Posterior vena cava (tissue), 2 donors: ENCODE results near the gene TFCP2L1. TPM values are rescaled to one million over a fixed set of nuclear protein-coding genes. Genes with fewer than 3 reads are reported as not detected.
"Not testable (repeated sequence)": the region's sequence is repeated elsewhere in the genome, so short reads cannot be mapped to it uniquely, and the experiment has no call there.

Experiments used
- DNase-seq: peaks from one replicate; pipeline ENCODE4 v3.0.0-alpha.2; 2020; ENCODE audit warnings: low spot score
- intact Hi-C, 2 donors: fragments of 100-400 bp; cut with DNase I; formaldehyde crosslinking; loops; one replicate each; pipeline versions ENCODE4 v1.14.1 to v1.14.2; 2022 to 2023
- long read RNA-seq, 2 donors: library from polyadenylated mRNA; unstranded; transcript quantifications; one replicate each; pipeline ENCODE4 v2.0.0, GENCODE V29; 2020 to 2021
- total RNA-seq, 2 donors: library from RNA; stranded (reverse); fragmentation: NEBNext Ultra II Directional; extraction: Animal tissue kit (Norgen Biotek cat#: 25700); gene quantifications; one replicate each; pipeline ENCODE4 v1.2.1, GENCODE V29; 2021
- donor health status: DM: yes; HTN: yes; CAD: no.
- donor health status: DM: yes; HTN: yes; CAD: no.

Gene TFCP2L1, protein sequence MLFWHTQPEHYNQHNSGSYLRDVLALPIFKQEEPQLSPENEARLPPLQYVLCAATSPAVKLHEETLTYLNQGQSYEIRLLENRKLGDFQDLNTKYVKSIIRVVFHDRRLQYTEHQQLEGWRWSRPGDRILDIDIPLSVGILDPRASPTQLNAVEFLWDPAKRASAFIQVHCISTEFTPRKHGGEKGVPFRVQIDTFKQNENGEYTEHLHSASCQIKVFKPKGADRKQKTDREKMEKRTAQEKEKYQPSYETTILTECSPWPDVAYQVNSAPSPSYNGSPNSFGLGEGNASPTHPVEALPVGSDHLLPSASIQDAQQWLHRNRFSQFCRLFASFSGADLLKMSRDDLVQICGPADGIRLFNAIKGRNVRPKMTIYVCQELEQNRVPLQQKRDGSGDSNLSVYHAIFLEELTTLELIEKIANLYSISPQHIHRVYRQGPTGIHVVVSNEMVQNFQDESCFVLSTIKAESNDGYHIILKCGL
- total RNA-seq = 1 to 10 TPM in 1 of 2 donors, under 1 TPM in 1; 0.29 to 2.3 TPM
- long read RNA-seq, donor 1, partial matches to known transcripts = 0 of 1 reads
- long read RNA-seq, donor 1, other reads (novel, unspliced or antisense) = 1 of 1 reads
- long read RNA-seq, donor 2 = 0 reads

DNA sequence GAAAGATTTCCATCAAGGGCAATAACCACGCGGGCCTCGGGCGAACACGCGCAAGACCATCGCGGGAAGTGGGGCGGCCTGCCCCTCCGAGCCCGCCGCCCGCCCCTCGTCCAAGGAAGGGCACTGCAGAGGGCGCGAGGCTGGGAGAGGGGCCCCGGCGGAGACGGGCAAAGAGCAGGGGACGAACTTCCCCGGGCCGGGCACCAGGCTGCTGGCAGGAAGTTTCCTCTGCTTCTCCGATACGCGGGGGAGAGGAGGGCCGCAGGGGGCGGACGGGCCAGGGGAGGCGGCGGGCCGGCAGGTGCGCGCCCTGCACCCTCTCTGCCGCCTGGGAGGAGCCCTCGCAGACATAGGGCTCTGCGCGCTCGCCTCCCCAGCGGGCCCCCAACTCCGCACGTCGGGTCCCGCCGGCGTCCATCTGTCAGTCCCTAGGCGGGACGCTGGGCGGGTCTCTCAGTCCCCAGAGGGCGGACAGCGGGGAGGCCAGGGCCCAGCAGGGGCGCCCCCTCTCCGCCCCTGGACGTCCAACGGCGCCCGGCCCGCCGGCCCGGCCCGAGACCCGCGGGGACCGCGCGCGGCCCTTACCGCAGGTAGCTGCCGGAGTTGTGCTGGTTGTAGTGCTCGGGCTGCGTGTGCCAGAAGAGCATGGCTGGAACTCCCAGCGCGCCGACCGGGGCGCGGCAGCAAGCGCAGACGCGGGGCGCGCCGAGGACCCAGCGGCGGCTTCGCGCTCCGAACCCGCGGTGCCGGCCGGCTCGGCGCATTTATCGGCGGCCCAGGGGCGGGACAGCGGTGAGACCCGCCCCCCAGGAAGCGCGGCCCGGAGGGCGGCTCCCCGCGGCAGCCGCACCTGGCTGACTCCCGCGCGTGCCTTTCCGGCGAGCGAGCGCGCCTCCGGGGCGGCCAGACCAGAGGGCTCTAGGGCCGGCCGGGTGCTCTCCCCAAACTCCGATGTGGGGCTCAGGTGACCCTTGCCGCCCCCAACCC lies at the start of gene TFCP2L1:
Gene TFCP2L1 (minus strand): TSS at position 740 of the 987 bp plus-strand sequence. CDS start 93 bp downstream, at position 647.
- intact Hi-C loops = no loop called here
- no peak for DNase-seq

DNA sequence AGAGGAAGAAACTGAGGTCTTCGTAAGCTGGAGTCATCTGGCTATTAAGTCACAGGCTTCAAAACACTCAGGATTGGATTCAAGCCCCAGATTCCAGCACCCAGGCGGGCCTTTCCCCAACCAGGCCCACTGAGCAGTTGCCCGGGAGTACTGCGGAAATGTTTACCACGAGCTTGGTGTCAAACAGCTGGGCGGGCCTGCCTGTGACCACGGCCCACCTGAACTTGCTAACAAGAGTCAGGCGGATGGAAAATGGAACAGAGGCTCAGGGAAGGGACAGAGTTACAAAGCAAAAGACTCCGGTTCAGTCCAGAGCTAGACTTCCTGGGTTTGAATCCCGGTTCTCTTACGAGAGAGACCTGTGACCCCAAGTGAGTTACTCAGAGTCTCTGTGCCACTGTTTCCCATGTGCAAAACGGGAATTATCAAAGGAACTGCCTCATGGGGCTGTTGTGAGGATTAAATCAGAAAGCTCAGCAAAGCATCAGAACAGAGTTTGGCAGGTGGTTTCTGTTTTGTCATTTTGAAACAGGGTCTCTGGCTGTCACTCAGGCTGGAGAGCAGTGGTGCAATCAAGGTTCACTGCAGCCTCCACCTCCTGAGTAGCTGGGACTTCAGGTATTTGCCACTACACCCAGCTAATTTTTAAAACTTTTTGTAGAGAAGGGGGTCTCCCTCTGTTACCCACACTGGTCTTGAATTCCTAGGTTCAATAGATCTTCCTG lies 49.0 kb upstream of the TFCP2L1 start:
- no peak for DNase-seq
- intact Hi-C loops = loop anchor here in 1 of 2 donors (10.0 kb wide), 1 partner anchor 239 kb away; no protein-coding TSS in a partner anchor

DNA sequence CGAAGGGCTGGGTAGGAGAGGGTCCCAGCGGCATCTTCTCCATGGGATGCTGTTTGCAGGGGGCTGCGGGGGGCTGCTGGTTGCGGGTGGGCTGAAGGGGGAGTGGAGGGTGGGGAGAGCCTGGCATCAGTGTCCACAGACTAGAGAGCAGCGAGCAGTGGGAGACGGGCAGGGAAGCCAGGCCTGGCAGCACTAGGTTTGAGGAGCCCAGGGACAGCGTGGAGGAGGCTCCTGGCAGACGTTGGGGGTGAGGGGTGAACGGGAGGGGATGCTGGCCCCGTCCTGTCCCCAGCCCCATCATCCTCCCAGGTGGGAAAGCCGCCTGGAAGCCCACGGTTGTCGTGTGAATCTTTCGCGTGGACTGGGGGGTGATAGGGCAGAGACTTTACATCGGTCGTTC lies 48.2 kb upstream of the TFCP2L1 start:
- DNase-seq = no peak
- intact Hi-C loops = loop anchor here in 1 of 2 donors (10.0 kb wide), 1 partner anchor 238 kb away; no protein-coding TSS in a partner anchor

DNA sequence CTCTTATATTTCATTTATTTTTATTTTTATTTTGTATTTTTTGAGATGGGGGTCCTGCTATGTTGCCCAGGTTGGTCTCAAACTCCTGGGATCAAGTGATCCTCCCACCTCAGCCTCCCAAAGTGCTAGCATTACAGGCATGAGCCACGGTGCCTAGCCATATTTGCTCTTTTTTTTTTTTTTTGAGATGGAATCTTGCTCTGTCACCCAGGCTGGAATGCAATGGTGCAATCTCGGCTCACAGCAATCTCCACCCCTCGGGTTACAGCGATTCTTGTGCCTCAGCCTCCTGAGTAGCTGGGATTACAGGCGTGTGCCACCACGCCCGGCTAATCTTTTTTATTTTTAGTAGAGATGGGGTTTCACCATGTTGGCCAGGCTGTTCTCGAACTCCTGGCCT lies 46.3 kb upstream of the TFCP2L1 start:
- intact Hi-C loops = loop anchor here in 1 of 2 donors (10.0 kb wide), 1 partner anchor 237 kb away; no protein-coding TSS in a partner anchor
- DNase-seq = not testable (repeated sequence)

DNA sequence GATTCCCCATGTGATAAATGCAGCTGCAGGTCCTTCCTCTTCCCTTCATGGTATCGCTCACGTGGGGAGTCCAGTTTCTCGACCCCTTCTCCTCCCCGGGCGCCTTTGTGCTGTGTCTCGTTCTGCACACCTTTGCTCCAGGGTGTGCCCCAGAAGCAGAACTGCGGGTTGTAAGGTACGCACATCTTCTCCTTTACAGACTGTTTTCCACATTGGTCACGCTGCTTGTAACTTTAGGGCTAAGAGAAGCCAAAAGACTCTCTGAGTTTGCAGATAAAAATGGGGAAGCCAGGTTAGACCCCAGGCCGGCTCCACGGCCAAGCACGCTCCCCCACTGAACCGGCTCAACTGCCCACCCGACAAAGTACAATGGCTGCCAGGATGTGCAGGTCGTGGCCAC lies 45.9 kb upstream of the TFCP2L1 start:
- intact Hi-C loops = loop anchor here in 1 of 2 donors (10.0 kb wide), 1 partner anchor 236 kb away; no protein-coding TSS in a partner anchor
- DNase-seq = no peak

DNA sequence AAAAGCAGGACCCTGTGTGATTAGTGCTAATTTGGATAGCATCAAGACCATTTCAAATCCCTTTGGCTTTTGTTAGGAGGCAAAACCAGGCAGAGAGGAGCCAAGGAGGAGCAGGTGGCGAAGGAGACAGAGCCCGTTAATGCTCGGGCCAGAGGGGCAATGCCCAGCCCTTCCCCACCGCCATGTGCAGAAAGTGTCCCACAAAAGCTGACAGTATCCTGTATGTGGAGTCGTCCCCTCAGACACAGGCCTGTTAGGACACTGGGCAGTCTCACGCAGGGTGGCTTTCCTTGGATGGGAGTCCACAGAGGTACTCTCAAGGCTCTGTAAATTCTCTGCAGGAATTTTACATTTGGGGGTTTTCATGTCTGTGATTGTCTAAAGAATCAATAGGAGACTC lies 44.8 kb upstream of the TFCP2L1 start:
- intact Hi-C loops = loop anchor here (10.0 kb wide), 2 partner anchors 225 to 235 kb away; no protein-coding TSS in a partner anchor
- DNase-seq = no peak

DNA sequence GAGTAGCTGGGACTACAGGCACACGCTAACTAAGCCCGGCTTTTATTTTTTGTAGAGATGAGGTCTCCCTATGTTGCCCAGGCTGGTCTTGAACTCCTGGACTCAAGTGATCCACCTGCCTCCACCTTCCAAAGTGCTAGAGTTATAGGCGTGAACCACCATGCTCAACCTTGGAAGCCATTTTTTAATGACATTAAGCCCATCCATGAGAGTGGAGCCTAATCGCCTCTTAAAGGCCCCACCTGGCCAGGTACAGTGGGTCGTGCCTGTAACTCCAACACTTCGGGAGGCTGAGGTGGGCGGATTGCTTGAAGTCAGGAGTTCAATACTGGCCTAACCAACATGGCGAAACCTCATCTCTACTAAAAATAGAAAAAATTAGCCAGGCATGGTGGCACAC lies 41.6 kb upstream of the TFCP2L1 start:
- intact Hi-C loops = loop anchor here in 1 of 2 donors (10.0 kb wide), 1 partner anchor 222 kb away; no protein-coding TSS in a partner anchor
- no peak for DNase-seq

DNA sequence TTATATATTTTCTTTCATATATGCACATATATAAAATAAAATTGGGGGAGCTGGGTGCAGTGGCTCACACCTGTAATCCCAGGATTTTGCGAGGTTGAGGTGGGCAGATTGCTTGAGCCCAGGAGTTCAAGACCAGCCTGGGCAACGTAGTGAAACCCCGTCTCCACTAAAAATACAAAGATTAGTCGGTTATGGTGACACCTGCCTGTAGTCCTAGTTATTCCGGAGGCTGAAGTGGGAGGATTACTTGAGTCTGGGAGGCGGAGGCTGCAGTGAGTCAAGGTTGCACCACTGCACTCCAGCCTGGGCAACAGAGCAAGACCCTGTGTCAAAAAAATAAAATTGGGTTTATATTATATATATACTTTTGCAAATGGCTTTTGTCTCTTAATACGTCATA lies 39.6 kb upstream of the TFCP2L1 start:
- intact Hi-C loops = loop anchor here in 1 of 2 donors (10.0 kb wide), 1 partner anchor 220 kb away; no protein-coding TSS in a partner anchor
- no peak for DNase-seq

DNA sequence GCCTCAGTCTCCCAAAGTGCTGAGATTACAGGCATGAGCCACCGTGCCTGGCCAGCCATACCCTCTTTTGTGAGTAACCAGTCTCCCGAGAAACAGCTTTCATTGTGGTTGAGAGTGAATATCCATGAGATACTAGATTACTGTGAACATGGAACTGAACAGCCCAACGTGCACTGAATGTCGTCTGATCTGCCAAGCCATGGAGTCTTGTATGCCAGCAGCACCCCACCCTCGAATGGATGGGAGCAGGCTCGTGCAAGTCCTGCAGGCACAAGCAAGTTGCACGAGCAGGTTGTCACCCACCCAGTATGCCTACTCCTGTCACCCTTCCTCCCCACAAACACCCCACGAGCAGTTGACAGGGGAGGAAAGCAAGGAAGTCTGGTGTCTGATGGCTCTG lies 36.5 kb upstream of the TFCP2L1 start:
- no peak for DNase-seq
- intact Hi-C loops = loop anchor here in 1 of 2 donors (10.0 kb wide), 1 partner anchor 217 kb away; no protein-coding TSS in a partner anchor

DNA sequence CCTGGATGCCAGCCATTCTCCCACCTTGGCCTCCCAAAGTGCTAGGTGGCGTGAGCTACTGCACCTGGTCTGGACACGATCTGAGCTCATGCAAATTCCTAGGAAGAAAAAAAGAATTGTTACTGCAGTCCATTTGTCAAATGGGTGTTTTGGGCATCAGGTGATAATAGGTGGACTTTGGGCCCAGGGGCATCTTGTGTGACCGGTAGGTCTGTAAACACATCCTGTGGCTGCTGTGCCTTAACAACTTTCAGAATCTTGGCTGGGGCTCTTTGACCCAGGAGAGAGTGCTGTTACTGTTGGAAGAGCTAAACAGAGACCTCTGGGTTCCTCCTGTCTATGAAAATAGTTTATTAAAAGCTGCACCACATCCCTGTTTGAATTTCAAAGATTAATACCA lies 34.9 kb upstream of the TFCP2L1 start:
- no peak for DNase-seq
- intact Hi-C loops = loop anchor here in 1 of 2 donors (10.0 kb wide), 1 partner anchor 215 kb away; no protein-coding TSS in a partner anchor

DNA sequence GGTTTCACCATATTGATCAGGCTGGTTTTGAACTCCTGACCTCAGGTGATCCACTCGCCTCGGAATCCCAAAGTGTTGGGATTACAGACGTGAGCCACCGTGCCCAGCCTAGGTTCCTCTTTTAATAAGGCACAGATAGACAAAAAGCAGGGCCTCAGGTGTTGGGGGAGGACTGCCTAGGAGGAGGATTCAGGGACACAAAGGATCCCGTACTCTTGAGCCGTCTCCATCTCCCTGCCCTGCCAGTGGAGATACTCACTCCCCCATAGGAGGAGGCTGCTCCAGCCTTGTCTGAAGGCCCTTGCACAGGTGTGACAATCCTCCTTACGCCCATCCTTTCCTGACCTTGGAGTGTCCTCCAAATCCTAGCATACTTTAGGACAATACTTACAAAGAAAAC lies 32.0 kb upstream of the TFCP2L1 start:
- DNase-seq = no peak

DNA sequence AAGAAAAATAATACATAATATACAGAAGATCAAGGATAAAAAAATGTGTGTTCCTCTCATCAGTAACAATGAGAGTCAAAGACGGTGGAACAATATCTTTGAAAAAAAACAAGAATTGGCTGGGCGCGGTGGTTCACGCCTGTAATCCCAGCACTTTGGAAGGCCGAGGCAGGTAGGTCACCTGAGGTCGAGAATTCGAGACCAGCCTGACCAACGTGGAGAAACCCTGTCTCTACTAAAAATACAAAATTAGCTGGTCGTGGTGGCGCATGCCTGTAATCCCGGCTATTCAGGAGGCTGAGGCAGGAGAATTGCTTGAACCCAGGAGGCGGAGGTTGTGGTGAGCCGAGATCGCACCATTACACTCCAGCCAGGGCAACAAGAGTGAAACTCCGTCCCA lies 28.7 kb upstream of the TFCP2L1 start:
- DNase-seq, intact Hi-C loops: not testable (repeated sequence)

More for the DNA sequence above, 32.0 kb upstream of the TFCP2L1 start:
- intact Hi-C loops = no loop called here

DNA sequence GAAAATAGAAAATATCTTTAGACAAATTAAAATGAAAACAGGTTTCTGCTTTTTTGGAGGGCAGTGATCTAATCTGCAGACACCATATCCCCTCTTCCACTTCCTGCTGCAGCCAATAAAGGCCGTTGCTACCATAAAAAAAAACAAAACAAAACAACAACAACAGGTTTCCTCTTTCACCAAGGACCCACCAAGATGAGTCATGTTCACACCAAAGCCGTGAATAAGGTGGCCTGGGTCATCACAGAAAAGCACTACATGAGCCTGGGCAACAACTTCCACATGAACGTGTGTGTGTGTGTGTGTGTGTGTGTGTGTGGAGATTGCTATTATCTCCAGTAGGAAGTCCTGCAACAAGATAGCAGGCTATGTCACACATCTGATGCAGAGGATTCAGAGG lies 24.8 kb upstream of the TFCP2L1 start:
- no peak for DNase-seq
- intact Hi-C loops = no loop called here

DNA sequence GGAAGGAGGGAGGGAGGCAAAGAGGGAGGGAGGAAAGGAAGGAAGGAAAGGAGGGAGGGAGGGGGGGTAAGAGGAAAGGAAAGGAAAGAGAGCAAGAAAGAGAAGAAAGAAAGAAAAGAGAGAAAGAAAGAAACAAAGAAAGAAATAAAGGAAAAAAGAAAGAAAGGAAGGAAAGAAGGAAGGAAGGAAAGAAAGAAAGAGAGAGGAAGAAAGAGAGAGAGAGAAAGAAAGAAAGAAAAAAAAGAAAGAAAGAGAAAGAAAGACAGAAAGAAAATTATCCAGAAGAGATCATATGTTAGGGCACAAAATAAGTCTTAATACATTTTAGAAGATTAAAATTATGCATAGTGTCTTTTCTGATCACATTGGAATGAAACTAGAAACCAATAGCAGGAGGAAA lies 24.3 kb upstream of the TFCP2L1 start:
- DNase-seq = no peak
- intact Hi-C loops = no loop called here

DNA sequence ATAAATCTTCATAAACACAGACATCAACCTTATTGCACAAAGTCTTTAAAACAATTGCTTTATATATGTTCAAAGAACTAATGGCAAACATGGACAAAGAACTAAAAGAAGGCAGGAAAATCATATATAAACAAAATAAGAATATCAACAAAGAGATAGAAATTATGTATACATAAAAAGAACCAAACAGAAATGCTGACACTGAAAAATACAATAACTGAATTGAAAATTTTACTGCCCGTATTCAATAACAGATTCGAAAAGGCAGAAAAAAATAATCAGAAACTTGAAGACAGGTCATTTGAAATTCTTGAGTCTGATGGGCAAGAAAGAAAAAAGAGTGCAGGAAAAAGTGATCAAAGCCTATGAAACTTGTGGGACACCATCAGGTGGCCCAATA lies 22.0 kb upstream of the TFCP2L1 start:
- no peak for DNase-seq
- intact Hi-C loops = no loop called here

DNA sequence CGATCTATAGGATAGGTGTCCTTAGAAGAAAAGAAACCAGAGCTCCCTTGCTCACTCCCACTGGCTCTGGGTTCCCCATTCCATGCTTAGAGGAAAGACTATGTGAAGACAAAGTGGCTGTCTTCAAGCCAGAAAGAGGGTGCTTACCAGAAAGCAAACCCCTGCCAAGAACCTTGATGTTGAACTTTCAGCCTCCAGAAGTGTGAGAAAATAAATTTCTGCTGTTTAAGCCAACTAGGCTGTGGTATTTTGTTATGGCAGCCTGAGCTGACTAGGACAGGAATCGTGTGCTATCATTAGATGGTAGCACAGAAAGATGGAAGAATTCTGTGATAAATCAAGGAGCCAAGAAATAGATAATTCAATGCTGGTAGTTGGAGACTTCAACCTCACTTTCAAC lies 19.9 kb upstream of the TFCP2L1 start:
- intact Hi-C loops = no loop called here
- no peak for DNase-seq

DNA sequence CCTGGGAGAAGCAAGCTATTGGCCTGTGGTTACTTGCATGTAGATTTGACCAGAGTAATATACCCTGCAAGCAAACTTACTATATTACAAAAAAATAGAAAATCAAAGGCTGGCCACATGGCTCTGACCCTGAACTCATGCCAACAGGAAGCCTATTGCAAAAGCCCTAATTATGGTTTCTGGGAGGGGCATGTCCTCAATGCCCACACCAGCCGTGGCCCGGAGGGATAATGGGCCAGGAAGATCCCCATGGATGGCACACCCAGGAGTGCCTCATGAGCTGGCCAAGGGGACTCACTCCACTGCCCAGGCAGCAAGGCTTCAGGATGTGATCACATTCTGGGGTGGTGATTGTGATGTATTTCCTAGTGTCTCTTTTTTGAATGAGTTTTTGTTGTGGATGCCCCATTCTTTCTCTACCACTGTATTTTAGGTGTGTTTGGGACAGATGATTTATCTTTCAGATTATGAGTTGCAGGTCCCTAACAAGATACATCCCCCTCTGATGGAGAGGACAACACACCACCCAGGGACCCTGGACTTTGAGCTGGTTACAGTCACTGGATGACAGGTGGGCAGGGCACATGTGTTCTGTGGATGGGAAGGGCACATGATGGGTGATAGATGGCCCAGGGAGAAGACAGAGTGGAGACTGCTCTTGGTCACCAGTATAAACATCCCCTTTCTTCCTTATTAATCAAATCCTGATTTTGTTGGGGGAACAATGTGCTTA lies 18.7 kb upstream of the TFCP2L1 start:
- intact Hi-C loops = no loop called here
- DNase-seq = no peak

DNA sequence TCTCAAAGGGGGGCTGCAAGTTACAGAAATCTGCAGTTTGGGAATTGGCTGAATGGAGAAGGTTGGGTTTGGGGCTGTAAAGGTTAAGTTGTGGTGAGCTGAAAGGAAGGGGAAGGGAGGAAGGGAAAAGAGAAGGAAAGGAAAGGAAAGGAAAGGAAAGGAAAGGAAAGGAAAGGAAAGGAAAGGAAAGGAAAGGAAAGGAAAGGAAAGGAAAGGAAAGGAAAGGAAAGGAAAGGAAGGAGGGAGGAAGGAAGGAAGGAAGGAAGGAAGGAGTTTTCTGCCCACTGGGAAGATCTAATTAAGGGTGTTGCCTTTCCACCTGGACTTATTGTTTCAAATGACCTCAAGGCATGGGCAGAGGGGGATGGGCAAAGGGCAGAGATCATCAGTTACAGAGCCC lies 16.2 kb upstream of the TFCP2L1 start:
- DNase-seq, intact Hi-C loops: not testable (repeated sequence)
